ENCODE measurements around the gene PRICKLE2. TPM values are rescaled to one million over a fixed set of nuclear protein-coding genes. Genes with fewer than 3 reads are reported as not detected.

The PRICKLE2 gene
- total and polyA plus RNA-seq, 3 donors from 2014 or later, result 5.5 to 10.1 (median 9.1) TPM

GRCh38 chr3:64048631-64049061 is 176.6 kb downstream of the PRICKLE2 start:
- no peaks in the 10 kb centered on the region for H3K36me3 ChIP-seq (ENCODE audit: low read depth, missing control alignments)
- no peaks in the 10 kb centered on the region for H3K9me3 ChIP-seq
- no peaks in the 10 kb centered on the region for H3K27me3 ChIP-seq
- DNase-seq, result no peak
- 72 to 77% methylated on average over 3 of the region's 3 CpGs for WGBS, 2 donors
- TF ChIP-seq POLR2A (IDR thresholded peaks at IDR 0.05), result no peak
- TF ChIP-seq, protein P1, sequence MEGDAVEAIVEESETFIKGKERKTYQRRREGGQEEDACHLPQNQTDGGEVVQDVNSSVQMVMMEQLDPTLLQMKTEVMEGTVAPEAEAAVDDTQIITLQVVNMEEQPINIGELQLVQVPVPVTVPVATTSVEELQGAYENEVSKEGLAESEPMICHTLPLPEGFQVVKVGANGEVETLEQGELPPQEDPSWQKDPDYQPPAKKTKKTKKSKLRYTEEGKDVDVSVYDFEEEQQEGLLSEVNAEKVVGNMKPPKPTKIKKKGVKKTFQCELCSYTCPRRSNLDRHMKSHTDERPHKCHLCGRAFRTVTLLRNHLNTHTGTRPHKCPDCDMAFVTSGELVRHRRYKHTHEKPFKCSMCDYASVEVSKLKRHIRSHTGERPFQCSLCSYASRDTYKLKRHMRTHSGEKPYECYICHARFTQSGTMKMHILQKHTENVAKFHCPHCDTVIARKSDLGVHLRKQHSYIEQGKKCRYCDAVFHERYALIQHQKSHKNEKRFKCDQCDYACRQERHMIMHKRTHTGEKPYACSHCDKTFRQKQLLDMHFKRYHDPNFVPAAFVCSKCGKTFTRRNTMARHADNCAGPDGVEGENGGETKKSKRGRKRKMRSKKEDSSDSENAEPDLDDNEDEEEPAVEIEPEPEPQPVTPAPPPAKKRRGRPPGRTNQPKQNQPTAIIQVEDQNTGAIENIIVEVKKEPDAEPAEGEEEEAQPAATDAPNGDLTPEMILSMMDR (IDR thresholded peaks at IDR 0.05), result no peak
- no peaks in the 10 kb centered on the region for H3K4me1 ChIP-seq
- no peak overlapping the region for H3K27ac ChIP-seq
- intact Hi-C loops (cut with DNase I; ENCODE audit: low total_unique reads), result no loop called here
- H3K4me3 ChIP-seq, result no peak overlapping the region

DNA sequence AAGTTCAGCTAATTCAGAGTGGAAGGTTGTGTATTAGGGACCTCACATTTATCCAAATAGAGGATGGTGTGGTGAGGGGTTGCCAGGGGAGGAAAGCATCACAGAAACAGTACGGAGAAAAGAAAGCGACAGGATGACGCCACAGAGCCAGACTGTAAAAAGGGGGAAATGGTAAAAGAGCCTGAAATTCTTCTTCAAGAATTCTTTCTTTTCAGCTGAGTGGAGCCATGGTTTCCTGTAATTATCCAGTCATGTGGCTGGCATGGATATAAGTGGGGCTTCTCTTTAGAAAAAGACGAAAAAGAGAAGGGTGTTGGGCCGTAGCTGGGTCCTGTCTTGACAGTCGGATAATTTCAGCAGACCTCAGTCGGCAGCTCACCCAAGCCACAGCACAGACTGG is 177.5 kb downstream of the PRICKLE2 start:
- 91 to 93% methylated on average over 7 of the region's 7 CpGs for WGBS, 2 donors
- DNase-seq, result no peak
- H3K36me3 ChIP-seq (ENCODE audit: low read depth, missing control alignments), result no peaks in the 10 kb centered on the region
- intact Hi-C loops (cut with DNase I; ENCODE audit: low total_unique reads), result no loop called here
- H3K4me1 ChIP-seq, result no peaks in the 10 kb centered on the region
- no peak overlapping the region for H3K27ac ChIP-seq
- H3K4me3 ChIP-seq, result no peak overlapping the region
- no peaks in the 10 kb centered on the region for H3K27me3 ChIP-seq
- no peak for TF ChIP-seq POLR2A (IDR thresholded peaks at IDR 0.05)
- TF ChIP-seq, protein P1 (IDR thresholded peaks at IDR 0.05), result no peak
- H3K9me3 ChIP-seq, result no peaks in the 10 kb centered on the region

DNA sequence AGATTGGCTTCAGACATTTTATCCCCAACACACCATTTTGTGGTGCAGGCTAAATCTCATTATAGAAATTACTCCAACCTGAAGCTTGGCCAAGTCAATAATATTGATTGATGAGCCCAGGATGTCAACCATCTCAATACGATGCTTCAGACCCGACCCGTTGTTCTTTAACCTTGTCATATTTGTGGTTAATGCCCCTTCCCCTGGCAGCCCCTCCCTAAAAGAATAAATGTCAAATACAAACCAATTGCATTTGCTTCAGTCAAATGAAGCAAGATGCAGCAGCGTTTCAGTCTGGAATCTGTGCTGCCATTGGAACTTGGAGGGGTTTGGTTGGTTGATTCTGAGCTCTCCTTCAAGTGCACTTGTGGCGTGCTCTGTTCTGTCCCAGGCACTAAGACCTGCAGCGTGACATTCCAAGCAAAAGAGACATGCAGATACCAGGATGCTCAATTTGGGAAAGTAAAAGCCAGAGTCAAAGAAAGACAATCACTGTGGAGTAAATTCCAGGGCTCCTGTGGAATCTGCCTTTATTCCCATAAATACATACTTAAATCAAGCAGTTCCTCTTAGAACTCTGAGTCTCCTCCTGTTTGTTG is 178.2 kb downstream of the PRICKLE2 start:
- no peak for DNase-seq

DNA sequence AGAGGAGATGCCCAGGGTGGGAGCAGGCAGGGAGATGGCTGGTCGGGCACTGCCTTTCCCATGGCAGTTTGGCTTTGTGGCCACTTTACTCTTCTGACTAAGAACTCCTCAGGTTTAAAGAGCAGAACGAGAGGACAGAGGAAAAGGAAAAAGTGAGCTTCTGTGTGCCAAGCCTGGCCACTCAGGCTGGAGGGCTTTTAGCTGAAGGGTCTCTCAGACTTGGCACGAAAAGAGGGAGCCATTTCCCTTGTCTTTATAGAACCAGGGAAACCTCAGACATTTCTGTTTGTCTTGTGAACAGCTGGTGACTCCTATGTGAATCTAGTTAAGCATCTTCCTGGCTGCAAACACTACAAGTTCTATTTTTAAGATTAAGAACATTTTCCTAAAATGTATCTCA is 178.7 kb downstream of the PRICKLE2 start:
- Histone ChIP-seq H3K4me3 (no peak overlapping the region), H3K36me3 (ENCODE audit: low read depth, missing control alignments) (no peaks in the 10 kb centered on the region), H3K27me3 (no peaks in the 10 kb centered on the region), H3K27ac (no peak overlapping the region), H3K9me3 (no peaks in the 10 kb centered on the region), H3K4me1 (no peaks in the 10 kb centered on the region)
- intact Hi-C loops (cut with DNase I; ENCODE audit: low total_unique reads), result no loop called here
- no peak for TF ChIP-seq POLR2A (IDR thresholded peaks at IDR 0.05)
- TF ChIP-seq, protein P1 (IDR thresholded peaks at IDR 0.05), result no peak
- DNase-seq, result no peak
- 82 to 86% methylated on average over 3 of the region's 3 CpGs for WGBS, 2 donors

More for the DNA sequence above, 178.2 kb downstream of the PRICKLE2 start:
- no peak overlapping the region for H3K4me3 ChIP-seq
- 67 to 82% methylated on average over 6 of the region's 6 CpGs for WGBS, 2 donors
- intact Hi-C loops (cut with DNase I; ENCODE audit: low total_unique reads), result no loop called here
- no peaks in the 10 kb centered on the region for H3K36me3 ChIP-seq (ENCODE audit: low read depth, missing control alignments)
- no peaks in the 10 kb centered on the region for H3K27me3 ChIP-seq
- TF ChIP-seq, protein P1 (IDR thresholded peaks at IDR 0.05), result no peak
- no peak for TF ChIP-seq POLR2A (IDR thresholded peaks at IDR 0.05)
- no peaks in the 10 kb centered on the region for H3K9me3 ChIP-seq
- no peak overlapping the region for H3K27ac ChIP-seq
- no peaks in the 10 kb centered on the region for H3K4me1 ChIP-seq

GRCh38 chr3:64042952-64043351 is 182.3 kb downstream of the PRICKLE2 start:
- no peak overlapping the region for H3K4me3 ChIP-seq
- no peaks in the 10 kb centered on the region for H3K27me3 ChIP-seq
- WGBS, 2 donors, result 74 to 81% methylated on average over 1 of the region's 1 CpG
- no peak overlapping the region for H3K27ac ChIP-seq
- intact Hi-C loops (cut with DNase I; ENCODE audit: low total_unique reads), result no loop called here
- no peaks in the 10 kb centered on the region for H3K36me3 ChIP-seq (ENCODE audit: low read depth, missing control alignments)
- TF ChIP-seq, protein P1 (IDR thresholded peaks at IDR 0.05), result no peak
- no peak for TF ChIP-seq POLR2A (IDR thresholded peaks at IDR 0.05)
- no peak for DNase-seq
- H3K9me3 ChIP-seq, result no peaks in the 10 kb centered on the region
- H3K4me1 ChIP-seq, result no peaks in the 10 kb centered on the region

Measured in testis (tissue), 3 donors.